Endodermal cell (in vitro differentiated cells): ENCODE data around the gene RNPEPL1. TPM values are rescaled to one million over a fixed set of nuclear protein-coding genes. Genes with fewer than 3 reads are reported as not detected.

Source experiments
- DNase-seq: peaks from one replicate; pipeline ENCODE4 v3.0.0-alpha.2; 2017
- H3K27ac ChIP-seq: 2 replicates; pipeline ENCODE4 v1.5.1; 2013; ENCODE audit warnings: mild to moderate bottlenecking, low read depth, low read length, moderate library complexity
- H3K27me3 ChIP-seq: 2 replicates; pipeline ENCODE4 v1.6.1; 2013; ENCODE audit warnings: mild to moderate bottlenecking, low read length, moderate library complexity; ENCODE audit not compliant: insufficient read depth, control insufficient read depth, poor library complexity, severe bottlenecking
- H3K36me3 ChIP-seq: 2 replicates; pipeline ENCODE4 v1.7.0; 2013; ENCODE audit warnings: mild to moderate bottlenecking, low read length, moderate library complexity; ENCODE audit not compliant: control insufficient read depth, insufficient read depth
- H3K4me1 ChIP-seq: one replicate; pipeline ENCODE4 v1.7.0; 2013; ENCODE audit warnings: low read length; ENCODE audit not compliant: control insufficient read depth, insufficient read depth
- H3K4me3 ChIP-seq: 2 replicates; pipeline ENCODE4 v1.5.1; 2013; ENCODE audit warnings: mild to moderate bottlenecking, low read length, moderate library complexity
- H3K9ac ChIP-seq: 2 replicates; pipeline ENCODE4 v1.6.1; 2013; ENCODE audit warnings: mild to moderate bottlenecking, low read length, moderate library complexity; ENCODE audit not compliant: poor library complexity, severe bottlenecking; ENCODE audit errors: extremely low read depth
- H3K9me3 ChIP-seq: 2 replicates; pipeline ENCODE4 v1.6.1; 2013; ENCODE audit warnings: mild to moderate bottlenecking, low read length, moderate library complexity; ENCODE audit not compliant: control insufficient read depth
- H3K27ac Mint-ChIP-seq: 2 replicates; pipeline ENCODE4 v1.8.0; 2020; ENCODE audit warnings: mixed read lengths
- H3K27me3 Mint-ChIP-seq: 2 replicates; pipeline ENCODE4 v1.8.0; 2021; ENCODE audit warnings: mild to moderate bottlenecking, mixed read lengths; ENCODE audit not compliant: insufficient read depth
- H3K36me3 Mint-ChIP-seq: 2 replicates; pipeline ENCODE4 v1.8.0; 2020; ENCODE audit warnings: low read depth, mixed read lengths
- H3K4me1 Mint-ChIP-seq: 2 replicates; pipeline ENCODE4 v1.8.0; 2020; ENCODE audit warnings: mixed read lengths
- H3K4me3 Mint-ChIP-seq: 2 replicates; pipeline ENCODE4 v1.8.0; 2020; ENCODE audit warnings: mild to moderate bottlenecking, moderate library complexity, mixed read lengths
- H3K9me3 Mint-ChIP-seq: 2 replicates; pipeline ENCODE4 v1.8.0; 2020; ENCODE audit warnings: mild to moderate bottlenecking, mixed read lengths
- WGBS, 2 experiments: methylation state at CpG; one replicate each; pipeline versions ENCODE4 v1.1.5 to v1.1.7; 2013; ENCODE audit warnings: missing lambda C conversion rate in 2 of 2, mixed read lengths in 1 of 2; ENCODE audit not compliant: insufficient coverage in 1 of 2, insufficient read length in 1 of 2; 5-methylcytosine and 5-hydroxymethylcytosine counted together
- total RNA-seq, 2 donors: library from RNA; stranded (reverse); fragmentation: NEBNext Ultra II Directional in 1 of 2; extraction: Animal tissue kit (Norgen Biotek cat#: 25700) in 1 of 2; gene quantifications; 2 replicates in 1 of 2; 3 replicates in 1 of 2; pipeline ENCODE4 v1.2.1, GENCODE V29; 2021
- TF ChIP-seq, protein P1 (sequence below): fragments of 200-600 bp; sonication (generic); conservative IDR thresholded peaks from 2 replicates; pipeline ENCODE4 v1.5.0; 2021; ENCODE audit warnings: antibody characterized with exemption, mild to moderate bottlenecking

The RNPEPL1 gene
- total RNA-seq, 2 donors from 2014 or later, result 38.4 to 52.4 TPM

GRCh38 chr2:240602266-240603050, 34.2 kb downstream of the RNPEPL1 start:
- no peak overlapping the region for H3K9ac ChIP-seq
- H3K4me3 ChIP-seq, result no peak overlapping the region
- Mint-ChIP-seq H3K36me3 (peaks cover 5% of the 10 kb centered on the region), H3K4me1 (no peaks in the 10 kb centered on the region), H3K4me3 (no peak overlapping the region), H3K27ac (no peak overlapping the region), H3K9me3 (no peaks in the 10 kb centered on the region), H3K27me3 (no peaks in the 10 kb centered on the region)
- DNase-seq, result no peak
- H3K9me3 ChIP-seq, result no peaks in the 10 kb centered on the region
- TF ChIP-seq, protein P1, sequence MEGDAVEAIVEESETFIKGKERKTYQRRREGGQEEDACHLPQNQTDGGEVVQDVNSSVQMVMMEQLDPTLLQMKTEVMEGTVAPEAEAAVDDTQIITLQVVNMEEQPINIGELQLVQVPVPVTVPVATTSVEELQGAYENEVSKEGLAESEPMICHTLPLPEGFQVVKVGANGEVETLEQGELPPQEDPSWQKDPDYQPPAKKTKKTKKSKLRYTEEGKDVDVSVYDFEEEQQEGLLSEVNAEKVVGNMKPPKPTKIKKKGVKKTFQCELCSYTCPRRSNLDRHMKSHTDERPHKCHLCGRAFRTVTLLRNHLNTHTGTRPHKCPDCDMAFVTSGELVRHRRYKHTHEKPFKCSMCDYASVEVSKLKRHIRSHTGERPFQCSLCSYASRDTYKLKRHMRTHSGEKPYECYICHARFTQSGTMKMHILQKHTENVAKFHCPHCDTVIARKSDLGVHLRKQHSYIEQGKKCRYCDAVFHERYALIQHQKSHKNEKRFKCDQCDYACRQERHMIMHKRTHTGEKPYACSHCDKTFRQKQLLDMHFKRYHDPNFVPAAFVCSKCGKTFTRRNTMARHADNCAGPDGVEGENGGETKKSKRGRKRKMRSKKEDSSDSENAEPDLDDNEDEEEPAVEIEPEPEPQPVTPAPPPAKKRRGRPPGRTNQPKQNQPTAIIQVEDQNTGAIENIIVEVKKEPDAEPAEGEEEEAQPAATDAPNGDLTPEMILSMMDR, result no peak
- no peaks in the 10 kb centered on the region for H3K27me3 ChIP-seq
- H3K27ac ChIP-seq, result no peak overlapping the region
- H3K4me1 ChIP-seq, result no peaks in the 10 kb centered on the region
- WGBS, 2 experiments, result 89 to 96% methylated on average over 19 to 32 of the region's 32 CpGs
- H3K36me3 ChIP-seq, result no peaks in the 10 kb centered on the region

DNA sequence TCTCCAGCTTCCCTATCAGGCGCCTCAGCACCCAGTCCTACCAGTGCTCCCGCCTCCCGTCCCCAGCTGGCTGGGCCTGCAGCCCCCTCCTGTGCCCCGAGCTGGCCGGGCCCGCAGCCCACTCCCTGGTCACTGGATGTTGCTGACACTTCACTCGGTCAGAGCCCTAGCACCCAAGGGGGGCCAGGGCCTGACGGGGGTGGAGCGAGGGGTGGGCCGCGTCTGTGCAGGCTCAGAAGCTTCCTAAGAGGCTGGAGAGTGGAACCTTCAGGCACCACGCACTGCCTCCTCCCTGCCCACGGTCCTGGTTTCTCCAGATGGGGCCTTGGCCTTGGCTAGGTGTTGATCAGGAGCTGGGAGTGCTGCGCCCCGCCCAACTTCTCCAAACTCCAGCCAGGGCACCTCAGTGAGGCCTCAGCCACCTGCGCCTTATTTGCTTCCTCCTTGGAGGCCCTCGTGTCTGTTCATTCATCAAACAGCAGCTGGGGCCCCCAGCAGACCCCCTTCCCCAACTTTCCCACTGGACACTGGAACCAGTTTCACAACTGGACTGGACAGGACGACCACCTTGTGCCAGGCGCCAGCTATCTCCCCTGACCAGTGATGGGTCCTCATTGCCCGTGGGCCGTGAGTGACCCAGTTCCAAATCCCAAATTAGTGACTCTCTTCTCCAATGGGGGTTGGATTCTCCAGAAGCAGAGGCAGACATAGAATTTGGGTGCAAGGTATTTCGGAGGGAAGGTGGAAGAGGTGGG, 35.0 kb downstream of the RNPEPL1 start:
- H3K4me1 Mint-ChIP-seq, result no peaks in the 10 kb centered on the region
- Histone ChIP-seq H3K27ac (no peak overlapping the region), H3K9ac (no peak overlapping the region), H3K4me3 (no peak overlapping the region), H3K4me1 (no peaks in the 10 kb centered on the region), H3K27me3 (no peaks in the 10 kb centered on the region), H3K36me3 (no peaks in the 10 kb centered on the region), H3K9me3 (no peaks in the 10 kb centered on the region)
- TF ChIP-seq, protein P1, result no peak
- no peaks in the 10 kb centered on the region for H3K9me3 Mint-ChIP-seq
- no peak for DNase-seq
- H3K4me3 Mint-ChIP-seq, result no peak overlapping the region
- H3K27ac Mint-ChIP-seq, result no peak overlapping the region
- peaks cover 5% of the 10 kb centered on the region for H3K36me3 Mint-ChIP-seq
- 89 to 90% methylated on average over 13 to 22 of the region's 22 CpGs for WGBS, 2 experiments
- H3K27me3 Mint-ChIP-seq, result no peaks in the 10 kb centered on the region

DNA sequence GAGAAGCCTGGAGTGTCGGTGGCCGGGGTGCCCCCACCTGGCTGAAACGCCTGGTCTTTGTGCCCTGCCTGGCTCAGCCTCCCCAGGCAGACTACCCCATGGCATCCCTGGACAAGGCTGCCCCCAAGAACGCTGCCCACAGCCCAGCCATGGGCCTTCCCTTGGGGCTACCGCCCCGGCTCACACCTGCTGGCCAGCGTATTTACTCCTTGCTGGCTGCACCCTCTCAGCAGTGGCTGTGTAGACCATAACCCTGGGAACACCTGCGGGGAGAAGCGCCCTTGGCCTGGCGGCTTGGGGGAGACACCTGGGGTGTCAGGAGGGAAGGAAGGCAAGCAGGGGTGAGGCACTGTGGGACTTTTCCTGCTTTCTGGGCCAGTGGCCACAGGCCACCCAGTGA, 35.6 kb downstream of the RNPEPL1 start:
- H3K27me3 Mint-ChIP-seq, result no peaks in the 10 kb centered on the region
- H3K36me3 Mint-ChIP-seq, result peaks cover 5% of the 10 kb centered on the region
- 88 to 94% methylated on average over 4 to 10 of the region's 10 CpGs for WGBS, 2 experiments
- Histone ChIP-seq H3K4me1 (no peaks in the 10 kb centered on the region), H3K9ac (no peak overlapping the region), H3K36me3 (no peaks in the 10 kb centered on the region), H3K9me3 (no peaks in the 10 kb centered on the region), H3K27me3 (no peaks in the 10 kb centered on the region), H3K4me3 (no peak overlapping the region), H3K27ac (no peak overlapping the region)
- H3K4me3 Mint-ChIP-seq, result no peak overlapping the region
- no peaks in the 10 kb centered on the region for H3K9me3 Mint-ChIP-seq
- DNase-seq, result no peak
- TF ChIP-seq, protein P1, result no peak
- H3K4me1 Mint-ChIP-seq, result no peaks in the 10 kb centered on the region
- H3K27ac Mint-ChIP-seq, result no peak overlapping the region
